SK-N-SH treated with all-trans-retinoic acid at 6 μM for 48 hours (cell line): ENCODE results near the gene TTC39C.

ENCODE experiments used
- ATAC-seq: fragments of 200-7000 bp; cut with Tn5 transposase; 3 replicates; pipeline ENCODE4 v1.9.1; 2020; ENCODE audit warnings: mild to moderate bottlenecking, moderate library complexity
- ARNTL ChIP-seq: fragments of 450-650 bp; formaldehyde crosslinking; IDR thresholded peaks from 2 replicates; pipeline ENCODE4 v1.5.0; 2020; ENCODE audit warnings: low read depth, mild to moderate bottlenecking, moderate library complexity, borderline replicate concordance
- BACH2 ChIP-seq: fragments of 250-450 bp; sonication (Bioruptor Pico); IDR thresholded peaks from 2 replicates; pipeline ENCODE4 v1.9.0; 2021; ENCODE audit warnings: mild to moderate bottlenecking, borderline replicate concordance
- CREB5 ChIP-seq: fragments of 250-450 bp; sonication (Bioruptor Pico); IDR thresholded peaks from 2 replicates; pipeline ENCODE4 v1.5.1; 2020; ENCODE audit warnings: low read depth, mild to moderate bottlenecking, moderate library complexity
- CSDC2 ChIP-seq: fragments of 250-450 bp; sonication (Bioruptor Pico); IDR thresholded peaks from 2 replicates; pipeline ENCODE4 v1.5.0; 2020; ENCODE audit warnings: mild to moderate bottlenecking, moderate library complexity
- CSRNP3 ChIP-seq: fragments of 250-450 bp; sonication (Bioruptor Pico); IDR thresholded peaks from 2 replicates; pipeline ENCODE4 v1.5.1; 2021; ENCODE audit warnings: mild to moderate bottlenecking, moderate library complexity
- ESRRG ChIP-seq: fragments of 250-450 bp; sonication (Bioruptor Pico); IDR thresholded peaks from 2 replicates; pipeline ENCODE4 v1.6.1; 2021; ENCODE audit warnings: mild to moderate bottlenecking
- GLIS3 ChIP-seq: fragments of 250-450 bp; sonication (Bioruptor Pico); IDR thresholded peaks from 2 replicates; pipeline ENCODE4 v1.5.0; 2020; ENCODE audit warnings: mild to moderate bottlenecking, moderate library complexity
- ISL1 ChIP-seq: fragments of 250-450 bp; sonication (Bioruptor Pico); IDR thresholded peaks from 2 replicates; pipeline ENCODE4 v2.1.2; 2022; ENCODE audit warnings: mild to moderate bottlenecking, moderate library complexity
- PATZ1 ChIP-seq: fragments of 250-450 bp; sonication (Bioruptor Pico); IDR thresholded peaks from 2 replicates; pipeline ENCODE4 v1.8.0; 2020; ENCODE audit warnings: mild to moderate bottlenecking, moderate library complexity, borderline replicate concordance
- POU6F1 ChIP-seq: fragments of 250-450 bp; sonication (Bioruptor Pico); IDR thresholded peaks from 2 replicates; pipeline ENCODE4 v1.8.0; 2021; ENCODE audit warnings: low read depth, mild to moderate bottlenecking, moderate library complexity, borderline replicate concordance
- PPARA ChIP-seq: fragments of 250-450 bp; sonication (Bioruptor Pico); IDR thresholded peaks from 2 replicates; pipeline ENCODE4 v1.5.0; 2020; ENCODE audit warnings: mild to moderate bottlenecking, borderline replicate concordance
- RARB ChIP-seq: fragments of 250-450 bp; sonication (Bioruptor Pico); IDR thresholded peaks from 2 replicates; pipeline ENCODE4 v1.8.0; 2021; ENCODE audit warnings: mild to moderate bottlenecking, moderate library complexity
- SNAI2 ChIP-seq: fragments of 250-450 bp; sonication (Bioruptor Pico); IDR thresholded peaks from 2 replicates; pipeline ENCODE4 v1.5.0; 2020; ENCODE audit warnings: mild to moderate bottlenecking, moderate library complexity
- TCF4 ChIP-seq: fragments of 250-450 bp; sonication (Bioruptor Pico); IDR thresholded peaks from 2 replicates; pipeline ENCODE4 v1.8.0; 2021; ENCODE audit warnings: mild to moderate bottlenecking, moderate library complexity, borderline replicate concordance
- TOX ChIP-seq: fragments of 250-450 bp; sonication (Bioruptor Pico); IDR thresholded peaks from 2 replicates; pipeline ENCODE4 v1.8.0; 2021; ENCODE audit warnings: mild to moderate bottlenecking, moderate library complexity, borderline replicate concordance
- TSHZ2 ChIP-seq: fragments of 250-450 bp; sonication (Bioruptor Pico); IDR thresholded peaks from 2 replicates; pipeline ENCODE4 v1.5.0; 2020; ENCODE audit warnings: mild to moderate bottlenecking, moderate library complexity
- ZFP3 ChIP-seq: fragments of 250-450 bp; sonication (Bioruptor Pico); IDR thresholded peaks from 2 replicates; pipeline ENCODE4 v1.5.0; 2020; ENCODE audit warnings: mild to moderate bottlenecking, moderate library complexity
- ZNF565 ChIP-seq: fragments of 450-650 bp; formaldehyde crosslinking; conservative IDR thresholded peaks from 2 replicates; pipeline ENCODE4 v1.5.0; 2020; ENCODE audit warnings: low read depth, mild to moderate bottlenecking, moderate library complexity
- ZNF70 ChIP-seq: fragments of 450-650 bp; formaldehyde crosslinking; IDR thresholded peaks from 2 replicates; pipeline ENCODE4 v1.5.0; 2020; ENCODE audit warnings: mild to moderate bottlenecking, moderate library complexity
- ZNF8 ChIP-seq: fragments of 450-650 bp; formaldehyde crosslinking; IDR thresholded peaks from 2 replicates; pipeline ENCODE4 v1.5.0; 2020; ENCODE audit warnings: mild to moderate bottlenecking, moderate library complexity

TTC39C gene

GRCh38 chr18:23971666-23972230 lies 42.8 kb upstream of the TTC39C start (continued):
- TF ChIP-seq ZNF8 (CRISPR knock-in tag) (no peak), BACH2 (no peak), TOX (CRISPR knock-in tag) (no peak), TCF4 (CRISPR knock-in tag) (no peak)
- TF ChIP-seq, all 23 proteins: peak for 0

- TF ChIP-seq SNAI2 (CRISPR knock-in tag), result no peak
- TF ChIP-seq ZNF70 (CRISPR knock-in tag), result no peak
- TF ChIP-seq ZNF565, result no peak
- TF ChIP-seq ISL1 (CRISPR knock-in tag), result no peak
- no peak for TF ChIP-seq ESRRG
- no peak for TF ChIP-seq CSDC2 (CRISPR knock-in tag)
- no peak for ATAC-seq
Measured at GRCh38 chr18:23972453-23972852, 42.1 kb upstream of the TTC39C start.

- ATAC-seq, result no peak
- TF ChIP-seq RARB (CRISPR knock-in tag) (no peak), ESRRG (no peak), ISL1 (CRISPR knock-in tag) (no peak), TSHZ2 (CRISPR knock-in tag) (no peak), ZNF8 (CRISPR knock-in tag) (no peak), GLIS3 (CRISPR knock-in tag) (no peak), PATZ1 (CRISPR knock-in tag) (no peak), BACH2 (no peak), CREB5 (CRISPR knock-in tag) (no peak), ZFP3 (CRISPR knock-in tag) (no peak), CSRNP3 (CRISPR knock-in tag) (no peak), ARNTL (CRISPR knock-in tag) (no peak), SNAI2 (CRISPR knock-in tag) (no peak)
Measured at GRCh38 chr18:23977103-23977502, 37.5 kb upstream of the TTC39C start.

- no peak for ATAC-seq
- TF ChIP-seq POU6F1 (CRISPR knock-in tag), result no peak
- TF ChIP-seq PPARA (CRISPR knock-in tag), result no peak
- no peak for TF ChIP-seq GLIS3 (CRISPR knock-in tag)
- TF ChIP-seq ZNF8 (CRISPR knock-in tag), result no peak
Measured at GRCh38 chr18:23977719-23978483, 36.7 kb upstream of the TTC39C start.
